ENCODE results near the gene CLDN22.

CLDN22 gene

GRCh38 chr4:183276106-183276505 lies 44.0 kb downstream of the CLDN22 start:
- DNase-seq (ENCODE audit: low spot score) = no peak

- DNase-seq (ENCODE audit: low spot score) = no peak
These were observed 47.7 kb downstream of the CLDN22 start for GRCh38 chr4:183272384-183272783.

GRCh38 chr4:183268556-183268955 lies 51.5 kb downstream of the CLDN22 start:
- no peak for DNase-seq (ENCODE audit: low spot score)

Data from CD4-positive, alpha-beta T cell treated with Interleukin-2 at 100 ng/mL for 4 hours (primary cell).